ENCODE data around the gene TDO2.

DNA sequence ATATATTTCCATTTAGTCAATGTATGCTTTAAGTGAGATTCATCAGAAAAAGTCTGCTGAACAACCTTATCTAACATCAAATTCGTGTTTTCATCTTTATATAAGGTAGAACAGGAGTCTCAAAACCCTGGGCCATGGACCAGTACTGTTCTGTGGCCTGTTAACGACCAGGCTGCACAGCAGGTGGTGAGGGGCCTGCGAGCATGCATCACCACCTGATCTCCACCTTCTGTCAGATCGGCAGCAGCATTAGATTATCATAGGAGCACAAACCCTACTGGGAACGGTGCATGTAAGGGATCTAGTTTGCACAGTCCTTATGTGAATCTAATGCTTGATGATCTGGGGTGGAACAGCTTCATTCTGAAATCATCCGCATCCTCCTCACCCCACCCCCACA is 47.0 kb downstream of the TDO2 start:
- TF ChIP-seq, protein P1, sequence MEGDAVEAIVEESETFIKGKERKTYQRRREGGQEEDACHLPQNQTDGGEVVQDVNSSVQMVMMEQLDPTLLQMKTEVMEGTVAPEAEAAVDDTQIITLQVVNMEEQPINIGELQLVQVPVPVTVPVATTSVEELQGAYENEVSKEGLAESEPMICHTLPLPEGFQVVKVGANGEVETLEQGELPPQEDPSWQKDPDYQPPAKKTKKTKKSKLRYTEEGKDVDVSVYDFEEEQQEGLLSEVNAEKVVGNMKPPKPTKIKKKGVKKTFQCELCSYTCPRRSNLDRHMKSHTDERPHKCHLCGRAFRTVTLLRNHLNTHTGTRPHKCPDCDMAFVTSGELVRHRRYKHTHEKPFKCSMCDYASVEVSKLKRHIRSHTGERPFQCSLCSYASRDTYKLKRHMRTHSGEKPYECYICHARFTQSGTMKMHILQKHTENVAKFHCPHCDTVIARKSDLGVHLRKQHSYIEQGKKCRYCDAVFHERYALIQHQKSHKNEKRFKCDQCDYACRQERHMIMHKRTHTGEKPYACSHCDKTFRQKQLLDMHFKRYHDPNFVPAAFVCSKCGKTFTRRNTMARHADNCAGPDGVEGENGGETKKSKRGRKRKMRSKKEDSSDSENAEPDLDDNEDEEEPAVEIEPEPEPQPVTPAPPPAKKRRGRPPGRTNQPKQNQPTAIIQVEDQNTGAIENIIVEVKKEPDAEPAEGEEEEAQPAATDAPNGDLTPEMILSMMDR (conservative IDR thresholded peaks at IDR 0.05; ENCODE audit: low read length): no peak
- TF ChIP-seq EZH2phosphoT487 (IDR thresholded peaks at IDR 0.05; ENCODE audit: borderline replicate concordance): no peak

Measured in Loucy (cell line).